Measurements from ENCODE around the gene RANBP17. TPM values are rescaled to one million over a fixed set of nuclear protein-coding genes. Genes with fewer than 3 reads are reported as not detected.

Gene RANBP17
- total RNA-seq, 1 donor from 2014 or later: 49.7 TPM

- no peaks in the 10 kb centered on the region for H3K27me3 Mint-ChIP-seq (ENCODE audit: insufficient read depth, low read depth)
- Histone ChIP-seq H3K4me1 (no peaks in the 10 kb centered on the region), H2AFZ (replicated peaks) (no peak overlapping the region), H3F3A (ENCODE audit: low read depth) (no peaks in the 10 kb centered on the region), H3K9me3 (ENCODE audit: low read depth) (peaks cover 5% of the 10 kb centered on the region), H3K4me3 (no peak overlapping the region), H3K9ac (no peak overlapping the region), H3K27ac (no peak overlapping the region), H4K20me1 (ENCODE audit: low read depth) (no peaks in the 10 kb centered on the region), H3K4me2 (no peak overlapping the region), H3K27me3 (no peaks in the 10 kb centered on the region), H3K79me2 (ENCODE audit: low read depth) (no peaks in the 10 kb centered on the region), H3K36me3 (no peaks in the 10 kb centered on the region)
- peaks cover 35% of the 10 kb centered on the region for H3K36me3 Mint-ChIP-seq
- TF ChIP-seq EZH2 (IDR thresholded peaks at IDR 0.05): no peak
- TF ChIP-seq EZH2phosphoT487 (IDR thresholded peaks at IDR 0.05): no peak
- no peak for TF ChIP-seq CTCF (IDR thresholded peaks at IDR 0.05)
- no peaks in the 10 kb centered on the region for H3K4me1 Mint-ChIP-seq
- no peak for DNase-seq (ENCODE audit: low spot score)
- H3K27ac Mint-ChIP-seq: no peak overlapping the region
- peaks cover 32% of the 10 kb centered on the region for H3K9me3 Mint-ChIP-seq
- no peak overlapping the region for H3K4me3 Mint-ChIP-seq
Measured at GRCh38 chr5:171246231-171246630, 384.4 kb downstream of the RANBP17 start.

GRCh38 chr5:171249460-171249859, 387.6 kb downstream of the RANBP17 start:
- H3K4me2 ChIP-seq: no peak overlapping the region
- H3K4me1 Mint-ChIP-seq: no peaks in the 10 kb centered on the region
- H3K4me3 ChIP-seq: no peak overlapping the region
- TF ChIP-seq CTCF (IDR thresholded peaks at IDR 0.05) (no peak), EZH2 (IDR thresholded peaks at IDR 0.05) (no peak), EZH2phosphoT487 (IDR thresholded peaks at IDR 0.05) (no peak)
- H3K9me3 ChIP-seq (ENCODE audit: low read depth): peaks cover 5% of the 10 kb centered on the region
- H3K27me3 Mint-ChIP-seq (ENCODE audit: insufficient read depth, low read depth): no peaks in the 10 kb centered on the region
- H3K9me3 Mint-ChIP-seq: peaks cover 38% of the 10 kb centered on the region
- no peak overlapping the region for H3K4me3 Mint-ChIP-seq
- no peak overlapping the region for H3K27ac Mint-ChIP-seq
- no peaks in the 10 kb centered on the region for H3K79me2 ChIP-seq (ENCODE audit: low read depth)
- H3K9ac ChIP-seq: no peak overlapping the region
- no peaks in the 10 kb centered on the region for H3K27me3 ChIP-seq
- no peak for DNase-seq (ENCODE audit: low spot score)
- H4K20me1 ChIP-seq (ENCODE audit: low read depth): no peaks in the 10 kb centered on the region
- H3K27ac ChIP-seq: no peak overlapping the region
- H3K36me3 Mint-ChIP-seq: peaks cover 35% of the 10 kb centered on the region
- no peaks in the 10 kb centered on the region for H3K36me3 ChIP-seq
- H3K4me1 ChIP-seq: no peaks in the 10 kb centered on the region
- H2AFZ ChIP-seq (replicated peaks): no peak overlapping the region
- no peaks in the 10 kb centered on the region for H3F3A ChIP-seq (ENCODE audit: low read depth)

- Mint-ChIP-seq H3K4me1 (no peaks in the 10 kb centered on the region), H3K9me3 (peaks cover 38% of the 10 kb centered on the region), H3K27me3 (ENCODE audit: insufficient read depth, low read depth) (no peaks in the 10 kb centered on the region), H3K27ac (no peak overlapping the region), H3K4me3 (no peak overlapping the region), H3K36me3 (peaks cover 33% of the 10 kb centered on the region)
- Histone ChIP-seq H3K9ac (no peak overlapping the region), H3K9me3 (ENCODE audit: low read depth) (peaks cover 5% of the 10 kb centered on the region), H3K36me3 (no peaks in the 10 kb centered on the region), H3F3A (ENCODE audit: low read depth) (no peaks in the 10 kb centered on the region), H3K79me2 (ENCODE audit: low read depth) (no peaks in the 10 kb centered on the region), H3K4me1 (no peaks in the 10 kb centered on the region), H3K27me3 (no peaks in the 10 kb centered on the region), H3K4me2 (no peak overlapping the region), H2AFZ (replicated peaks) (no peak overlapping the region), H4K20me1 (ENCODE audit: low read depth) (no peaks in the 10 kb centered on the region), H3K4me3 (no peak overlapping the region), H3K27ac (no peak overlapping the region)
- no peak for DNase-seq (ENCODE audit: low spot score)
- TF ChIP-seq CTCF (IDR thresholded peaks at IDR 0.05) (no peak), EZH2phosphoT487 (IDR thresholded peaks at IDR 0.05) (no peak), EZH2 (IDR thresholded peaks at IDR 0.05) (no peak)
Measured at GRCh38 chr5:171250738-171251137, 388.9 kb downstream of the RANBP17 start.
